ENCODE measurements around the gene NDE1.

The NDE1 gene

GRCh38 chr16:15772579-15773293, 122.7 kb downstream of the NDE1 start:
- no peak for DNase-seq

GRCh38 chr16:15773968-15774367, 123.9 kb downstream of the NDE1 start:
- no peak for DNase-seq

- no peak for DNase-seq
Observed at GRCh38 chr16:15775209-15775608, 125.2 kb downstream of the NDE1 start.

GRCh38 chr16:15775663-15776304, 125.7 kb downstream of the NDE1 start:
- DNase-seq: no peak

Data from amniotic stem cell (primary cell).